Kidney tubule cell (primary cell): ENCODE measurements around the gene EPHB1.
A peak's percentile ranks its signal among the peaks of the same experiment; 100 is the strongest.

Experiments
- DNase-seq: peaks from one replicate; pipeline ENCODE4 v3.0.0-alpha.2; 2018; ENCODE audit warnings: low spot score

EPHB1 gene

DNA sequence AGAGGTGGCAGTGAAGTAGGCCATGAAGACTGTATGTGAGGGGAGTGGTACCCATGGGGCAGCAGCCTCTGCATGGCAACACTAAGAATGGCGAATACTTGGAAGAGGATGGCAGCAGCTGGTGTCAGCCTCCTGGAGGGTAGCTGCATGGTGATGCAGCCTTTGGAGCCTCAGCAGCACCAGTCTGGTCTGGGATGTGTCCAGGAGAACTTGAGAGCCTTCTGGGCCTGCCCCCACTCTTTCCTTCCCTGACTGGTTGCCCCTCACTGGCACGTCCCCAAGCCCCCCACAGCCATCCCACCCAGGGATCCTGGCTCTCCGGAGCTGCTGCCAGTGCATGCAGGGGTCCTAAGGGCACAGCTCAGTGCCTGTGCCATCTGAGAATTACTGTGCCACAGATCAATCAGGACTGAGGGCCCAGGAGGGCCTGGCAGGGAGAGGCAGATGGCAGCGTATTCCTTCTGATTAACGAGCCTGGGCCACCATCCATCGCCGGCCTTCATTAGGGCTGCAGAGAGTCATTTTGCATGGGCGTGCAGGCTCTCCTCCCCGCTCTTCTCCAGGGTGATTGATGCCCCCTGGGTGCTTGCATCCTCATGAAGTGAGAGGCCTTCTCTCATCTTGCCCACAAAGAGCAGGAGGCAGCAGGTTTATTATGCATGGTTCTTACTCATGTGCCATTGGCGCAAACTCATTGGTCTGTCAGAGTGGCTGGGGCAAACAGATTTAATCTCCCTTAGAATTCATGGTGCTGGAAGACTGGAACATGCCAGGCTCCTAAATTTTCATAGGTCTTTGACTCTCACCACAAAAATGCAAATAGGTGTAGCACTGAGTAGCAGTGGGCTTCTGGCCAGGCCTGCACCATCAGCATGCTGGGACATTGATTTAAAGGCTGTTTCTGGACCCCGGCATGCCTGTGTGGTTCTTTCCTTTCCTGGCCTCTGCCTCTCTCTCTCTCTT lies 116.8 kb downstream of the EPHB1 start:
- peak; percentile 9 for DNase-seq

DNA sequence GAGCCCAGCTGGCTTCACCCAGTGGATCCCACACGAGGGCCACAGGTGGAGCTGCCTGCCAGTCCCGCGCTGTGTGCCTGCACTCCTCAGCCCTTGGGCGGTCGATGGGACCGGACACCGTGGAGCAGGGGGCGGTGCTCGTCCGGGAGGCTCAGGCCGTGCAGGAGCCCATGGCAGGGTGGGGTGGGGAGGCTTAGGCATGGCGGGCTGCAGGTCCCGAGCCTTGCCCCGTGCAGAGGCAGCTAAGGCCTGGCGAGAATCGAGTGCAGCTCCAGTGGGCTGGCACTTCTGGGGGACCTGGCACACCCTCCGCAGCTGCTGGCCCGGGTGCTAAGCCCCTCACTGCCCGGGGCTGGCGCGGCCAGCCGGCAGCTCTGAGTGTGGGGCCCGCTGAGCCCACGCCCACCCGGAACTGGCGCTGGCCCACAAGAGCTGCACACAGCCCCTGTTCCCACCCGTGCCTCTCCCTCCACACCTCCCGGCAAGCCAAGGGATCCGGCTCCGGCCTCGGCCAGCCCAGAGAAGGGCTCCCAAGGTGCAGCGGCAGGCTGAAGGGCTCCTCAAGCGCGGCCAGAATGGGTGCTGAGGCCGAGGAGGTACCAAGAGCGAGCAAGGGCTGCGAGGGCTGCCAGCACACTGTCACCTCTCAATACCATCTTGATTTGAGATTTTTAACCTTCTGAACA lies 121.4 kb downstream of the EPHB1 start:
- DNase-seq = no peak

- DNase-seq = peak; percentile 58
Observed at GRCh38 chr3:134917631-134918030, 122.6 kb downstream of the EPHB1 start.

DNA sequence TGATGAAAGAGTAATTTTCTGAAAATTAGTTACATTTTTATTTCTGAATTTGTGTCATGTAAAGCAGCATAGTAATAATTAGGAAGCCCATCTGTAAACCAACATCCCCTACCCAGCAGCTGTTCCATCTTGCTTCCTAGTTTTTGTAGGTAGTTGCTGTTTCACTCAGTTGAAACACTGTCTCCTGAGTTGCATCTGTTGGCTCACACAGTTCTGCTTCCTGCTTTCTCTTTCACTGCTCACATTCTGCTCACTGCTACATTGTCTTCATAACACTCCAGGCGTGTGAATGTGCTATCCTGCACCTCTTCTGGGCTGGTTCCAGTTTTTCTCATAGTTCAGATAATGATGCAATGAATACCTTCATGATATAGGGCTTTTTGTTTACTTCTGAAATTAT lies 123.4 kb downstream of the EPHB1 start:
- DNase-seq = no peak

GRCh38 chr3:134922101-134922500 lies 127.0 kb downstream of the EPHB1 start:
- no peak for DNase-seq

DNA sequence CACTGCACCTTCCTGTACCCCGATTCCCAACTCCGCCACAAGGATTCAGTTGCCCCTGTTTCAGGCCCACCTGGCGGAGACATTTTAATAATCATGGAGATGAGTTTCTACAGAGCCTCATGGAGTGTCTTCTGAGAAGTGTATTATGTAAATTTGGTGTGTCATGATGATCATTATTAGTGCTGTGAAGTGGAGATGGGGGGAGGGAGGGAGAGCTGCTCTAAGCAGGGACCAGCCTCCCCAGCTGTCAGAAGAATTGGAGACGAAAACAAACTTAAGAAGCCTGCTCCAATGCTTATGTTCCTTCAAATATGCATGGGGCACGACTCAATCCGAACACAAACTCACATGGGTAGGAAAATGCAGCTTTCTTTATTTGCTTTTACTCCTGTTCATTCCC lies 127.8 kb downstream of the EPHB1 start:
- DNase-seq = no peak

DNA sequence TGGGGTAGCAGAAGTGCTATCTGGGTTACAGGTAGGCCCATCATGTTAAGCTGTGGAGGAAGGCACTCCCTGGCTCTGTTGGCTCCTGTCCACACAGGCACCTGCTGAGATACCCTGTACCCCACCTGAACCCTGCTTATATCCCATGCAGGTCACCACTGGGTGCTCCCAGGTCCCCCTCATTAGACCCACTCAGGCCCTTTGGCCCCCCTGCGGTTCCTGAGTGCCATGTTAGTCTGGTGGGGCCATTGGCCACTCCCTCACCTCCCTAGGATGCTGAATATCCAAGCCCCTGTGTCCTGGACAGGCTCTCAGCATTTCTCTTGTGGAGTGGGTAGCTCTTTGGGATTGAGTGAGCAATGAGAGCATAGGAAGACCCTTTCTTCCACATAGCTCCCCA lies 128.2 kb downstream of the EPHB1 start:
- DNase-seq = no peak

DNA sequence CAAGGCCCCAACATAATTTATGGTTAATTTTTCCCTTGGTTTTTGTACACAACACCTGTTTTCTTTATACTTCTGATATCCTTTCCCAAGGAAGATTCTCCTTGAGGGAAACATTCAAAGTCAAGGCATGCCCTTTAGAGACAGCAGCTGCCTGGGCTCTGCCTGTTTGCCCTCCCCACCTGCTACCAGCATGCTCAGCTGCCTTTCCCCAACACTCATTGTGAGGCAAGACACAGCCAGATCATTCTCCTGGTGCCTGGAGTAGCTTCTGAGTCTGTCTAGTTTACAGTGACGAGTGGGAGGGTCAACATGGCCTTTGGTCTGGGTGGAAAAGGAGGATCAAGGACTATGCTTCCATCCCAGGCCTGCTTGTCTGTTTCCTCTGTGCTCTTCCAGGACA lies 132.5 kb downstream of the EPHB1 start:
- DNase-seq = no peak

GRCh38 chr3:134928392-134928791 lies 133.3 kb downstream of the EPHB1 start:
- peak; percentile 13 for DNase-seq

GRCh38 chr3:134928819-134929218 lies 133.8 kb downstream of the EPHB1 start:
- DNase-seq = no peak

DNA sequence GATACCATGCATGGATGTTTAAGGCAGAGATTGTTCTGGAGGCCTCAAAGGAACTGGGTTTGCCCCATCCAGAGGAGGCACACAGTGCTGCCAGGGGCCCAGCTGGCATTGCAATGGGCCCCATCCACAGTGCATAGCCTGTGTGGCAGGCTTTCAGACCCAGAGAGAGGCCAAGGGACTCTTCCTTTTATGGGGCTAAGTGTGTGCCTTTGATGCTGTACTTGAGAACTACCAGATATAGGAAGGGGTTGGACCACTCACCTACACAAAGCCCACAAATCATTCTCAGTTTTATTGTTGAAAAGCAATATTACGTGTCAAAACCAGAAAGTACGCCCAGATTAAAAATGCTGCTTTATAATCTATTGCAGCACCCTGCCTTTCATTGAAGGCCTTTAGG lies 134.9 kb downstream of the EPHB1 start:
- DNase-seq = no peak

DNA sequence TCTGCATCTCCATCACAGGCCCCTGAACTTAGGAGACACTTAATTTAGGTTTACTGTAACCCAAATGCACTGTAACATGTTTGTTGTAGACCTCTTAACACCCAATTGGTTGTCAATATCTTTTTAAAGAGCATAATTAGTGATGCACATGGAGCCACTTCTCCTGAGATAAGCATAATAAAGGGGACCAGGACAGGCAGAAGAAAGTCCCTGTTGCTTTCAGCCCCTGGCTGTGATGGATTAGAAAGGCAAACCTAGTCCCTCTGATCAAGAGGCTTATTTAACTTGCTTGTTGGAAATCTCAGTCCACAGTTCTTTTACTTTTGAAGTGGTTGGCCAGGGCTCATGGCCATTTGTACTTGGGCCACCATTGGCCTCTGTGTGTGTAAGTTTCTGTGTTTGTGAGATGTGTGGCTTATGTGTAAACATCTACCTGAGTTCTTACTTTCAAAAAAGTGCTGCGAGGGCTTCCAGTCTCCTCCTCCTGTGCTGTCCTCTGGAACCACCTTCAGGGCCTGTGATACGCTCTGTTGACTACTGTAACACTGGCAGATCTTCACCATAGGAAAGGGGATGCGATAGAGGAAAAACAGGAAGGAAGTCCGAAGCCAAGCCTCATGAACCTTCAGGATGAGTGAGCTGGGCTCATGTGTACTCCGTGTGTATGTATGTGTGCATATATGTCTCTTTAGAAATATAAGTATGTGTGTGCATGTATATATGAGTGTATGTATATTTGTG lies 136.2 kb downstream of the EPHB1 start:
- peak; percentile 69 for DNase-seq

- DNase-seq = no peak
Observed at GRCh38 chr3:134932035-134932434, 137.0 kb downstream of the EPHB1 start.

GRCh38 chr3:134933997-134934396 lies 138.9 kb downstream of the EPHB1 start:
- DNase-seq = no peak

GRCh38 chr3:134934933-134935332 lies 139.9 kb downstream of the EPHB1 start:
- DNase-seq = peak; percentile 3

DNA sequence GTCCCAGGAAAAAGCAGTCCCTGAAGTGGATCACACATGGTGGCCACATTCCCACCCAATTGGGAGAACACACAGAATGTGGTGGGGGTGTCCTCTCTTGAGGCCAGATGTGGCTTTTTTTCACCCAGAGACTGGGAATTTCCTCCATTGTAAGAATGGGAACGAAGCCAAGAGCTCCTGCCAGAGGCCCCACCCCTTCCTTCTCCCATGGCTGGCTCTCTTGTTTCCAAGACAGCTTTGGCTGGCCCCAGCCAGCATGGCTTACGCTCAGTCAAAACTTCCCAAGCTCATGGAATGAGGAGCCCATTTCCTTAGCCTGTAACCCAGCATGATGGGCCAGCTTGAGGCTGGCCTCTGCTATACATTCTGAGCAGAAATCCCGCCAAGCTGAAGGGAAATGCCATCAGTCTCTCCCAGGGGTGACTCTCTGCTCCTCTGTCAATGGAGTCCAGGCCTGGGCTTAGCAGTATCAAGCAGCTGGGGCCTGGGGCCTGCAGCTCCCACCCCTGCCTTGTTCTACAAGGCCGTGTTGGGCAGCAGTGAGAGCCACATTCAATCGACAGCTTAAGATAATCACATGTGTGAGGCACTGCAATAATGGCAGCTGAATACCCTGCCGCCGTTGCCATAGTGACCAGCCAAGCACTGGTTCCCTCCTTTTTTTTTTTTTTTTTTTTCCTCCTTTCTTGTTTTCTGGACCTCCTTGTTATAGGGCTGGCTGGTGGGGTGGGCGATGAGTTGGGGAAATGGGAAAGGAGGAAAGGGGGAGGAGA lies 142.4 kb downstream of the EPHB1 start:
- peak; percentile 32 for DNase-seq

GRCh38 chr3:134938029-134938525 lies 143.0 kb downstream of the EPHB1 start:
- DNase-seq = no peak

DNA sequence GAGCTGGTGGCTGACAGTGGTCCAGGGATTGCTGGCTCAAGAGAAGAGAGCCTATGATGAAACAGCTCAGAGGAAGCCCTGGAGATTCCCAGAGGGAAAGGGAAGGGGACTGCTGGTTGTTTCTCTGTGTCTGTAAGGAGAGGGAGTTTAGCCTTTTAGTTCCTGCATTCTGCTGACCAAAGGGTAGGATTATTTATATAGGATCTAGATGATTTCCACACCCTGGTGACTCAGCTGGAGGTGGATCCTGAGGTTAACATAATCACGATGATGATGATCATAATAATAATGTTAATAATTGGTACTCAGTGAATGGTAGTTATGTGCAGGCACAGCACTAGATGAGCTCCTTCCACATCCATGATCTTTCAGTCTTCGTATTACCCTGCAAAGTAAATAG lies 144.9 kb downstream of the EPHB1 start:
- DNase-seq = no peak

DNA sequence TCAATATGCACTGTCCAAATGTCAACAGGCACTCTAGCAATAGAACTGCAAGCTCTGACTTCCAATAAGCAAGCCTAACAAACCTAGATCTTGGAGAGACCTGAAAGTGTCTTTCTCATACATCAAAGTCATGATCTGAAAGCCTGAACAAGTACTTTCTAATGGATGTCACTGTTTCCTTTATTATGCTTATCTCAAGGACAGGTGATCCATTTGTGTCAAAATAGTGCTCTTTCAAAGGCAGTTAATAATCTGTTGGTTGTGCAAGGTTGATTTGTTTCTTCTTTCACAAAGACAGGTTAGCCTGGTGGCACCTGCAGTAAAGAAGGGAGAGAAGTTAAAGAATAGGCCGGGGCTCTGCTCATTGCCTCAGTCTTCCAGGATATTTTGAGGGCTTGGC lies 146.8 kb downstream of the EPHB1 start:
- no peak for DNase-seq

GRCh38 chr3:134944429-134944828 lies 149.4 kb downstream of the EPHB1 start:
- DNase-seq = no peak

GRCh38 chr3:134949150-134949549 lies 154.1 kb downstream of the EPHB1 start:
- DNase-seq = no peak

DNA sequence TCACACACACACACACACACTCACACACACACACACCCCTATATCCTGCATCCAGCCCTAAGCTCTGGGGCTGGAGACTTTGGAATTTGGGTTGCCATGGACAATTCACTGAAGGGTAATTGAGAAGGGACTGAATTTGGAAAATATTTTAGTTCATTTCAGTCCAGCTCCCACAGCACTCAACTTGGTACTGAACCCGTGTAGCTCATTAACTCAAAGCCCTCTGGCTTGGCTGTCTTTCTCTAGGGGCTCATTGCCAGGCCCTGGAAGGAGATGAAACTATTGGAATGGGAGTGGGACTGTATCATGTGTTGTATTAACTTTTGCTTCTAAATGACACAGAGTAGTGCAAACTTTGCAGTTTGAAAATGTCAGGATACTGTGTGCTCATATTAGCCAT lies 157.3 kb downstream of the EPHB1 start:
- DNase-seq = no peak
